Renal cortex interstitium (tissue), 11 donors: ENCODE measurements around the gene SELENOH. TPM values are rescaled to one million over a fixed set of nuclear protein-coding genes. Genes with fewer than 3 reads are reported as not detected.

ENCODE experiments used
- DNase-seq, 11 donors: peaks; one replicate each; pipeline ENCODE4 v3.0.0-alpha.2; 2013; ENCODE audit warnings: low read depth in 9 of 11, low spot score in 4 of 11; ENCODE audit errors: extremely low read depth in 1 of 11
- polyA plus RNA-seq, 3 donors: library from polyadenylated mRNA; unstranded; fragments of 120-200 nt; gene quantifications; one replicate each; pipeline ENCODE4 v1.2.1, GENCODE V29; 2013; ENCODE audit not compliant: insufficient read length in 3 of 3

Gene SELENOH
- polyA plus RNA-seq, 3 donors = 113 to 133 (median 117) TPM

DNA sequence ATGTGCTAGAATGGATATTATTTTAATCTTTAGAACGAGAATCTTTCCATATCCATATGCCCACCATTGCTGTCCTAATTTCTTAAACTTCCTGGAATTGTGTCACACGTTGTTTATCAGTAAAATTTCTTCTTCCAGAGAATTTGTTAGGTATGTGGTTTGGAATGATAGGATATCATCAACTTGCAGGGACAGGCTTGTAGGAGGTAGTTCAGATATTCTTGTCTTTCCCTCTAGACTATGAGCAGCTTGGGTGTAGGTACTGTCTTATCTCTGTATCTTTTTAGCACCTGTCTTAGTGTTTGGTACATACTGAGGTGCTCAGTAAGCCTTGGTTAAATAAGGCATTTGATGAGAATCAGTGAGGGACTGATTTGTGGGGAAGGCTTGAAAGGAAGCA, 23.7 kb downstream of the SELENOH start:
- DNase-seq = no peak

DNA sequence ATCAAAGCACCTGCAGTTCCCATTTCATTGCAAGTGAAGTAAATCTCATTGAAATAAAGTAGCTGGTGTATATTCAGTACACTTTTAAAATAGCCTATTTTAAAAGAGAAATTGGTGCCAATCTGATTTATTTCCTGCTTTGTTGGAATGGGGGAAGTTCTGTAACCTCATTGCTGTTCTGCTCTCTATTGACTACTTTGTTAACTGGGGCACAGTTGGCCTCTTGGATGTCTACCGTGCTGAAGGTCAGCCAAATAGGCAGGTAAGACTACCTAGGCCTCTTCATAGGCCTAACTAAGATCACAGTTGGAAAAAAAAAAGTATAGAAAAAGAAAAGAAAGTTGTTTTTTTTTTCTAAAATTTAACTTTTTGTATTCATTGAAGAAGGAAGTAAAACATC, 29.5 kb downstream of the SELENOH start:
- no peak for DNase-seq

DNA sequence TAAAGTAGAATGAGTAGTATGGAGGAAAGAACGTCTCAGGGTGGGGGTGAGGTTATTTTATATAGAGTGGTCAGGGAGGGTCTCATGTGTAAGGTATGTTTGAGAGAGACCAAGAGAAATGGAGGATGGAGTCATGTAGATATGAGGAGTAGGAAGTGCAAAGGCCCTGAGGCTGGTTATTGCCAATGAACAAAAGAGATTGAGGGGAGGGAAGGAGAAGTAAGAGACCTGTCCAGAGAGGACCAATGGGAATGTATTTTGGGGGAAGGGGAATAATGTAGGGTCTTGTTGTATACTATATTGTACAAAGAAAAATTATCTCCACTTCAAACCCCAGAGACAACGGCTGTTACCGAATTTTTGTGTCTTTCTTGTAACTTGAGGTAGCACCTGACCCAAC, 30.1 kb downstream of the SELENOH start:
- no peak for DNase-seq

DNA sequence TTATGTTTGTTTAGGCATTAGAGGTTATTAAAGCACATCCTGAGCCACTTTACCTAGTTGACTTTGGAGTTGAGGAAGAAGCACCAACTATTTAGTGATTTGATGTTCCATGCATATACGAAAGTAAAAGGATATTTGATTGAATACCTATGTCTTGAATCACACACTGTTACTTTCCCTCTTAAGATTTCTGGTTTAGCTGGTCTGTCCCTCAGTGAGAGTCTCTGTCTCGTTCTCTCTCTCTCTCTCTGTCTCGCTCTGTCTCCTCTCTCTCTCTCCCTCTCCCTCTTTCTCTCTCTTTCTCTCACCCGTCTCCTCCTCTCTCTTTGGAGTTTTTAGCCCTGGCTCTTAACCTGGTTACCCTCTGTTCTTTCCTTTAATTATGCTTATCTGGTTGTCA, 31.3 kb downstream of the SELENOH start:
- no peak for DNase-seq

DNA sequence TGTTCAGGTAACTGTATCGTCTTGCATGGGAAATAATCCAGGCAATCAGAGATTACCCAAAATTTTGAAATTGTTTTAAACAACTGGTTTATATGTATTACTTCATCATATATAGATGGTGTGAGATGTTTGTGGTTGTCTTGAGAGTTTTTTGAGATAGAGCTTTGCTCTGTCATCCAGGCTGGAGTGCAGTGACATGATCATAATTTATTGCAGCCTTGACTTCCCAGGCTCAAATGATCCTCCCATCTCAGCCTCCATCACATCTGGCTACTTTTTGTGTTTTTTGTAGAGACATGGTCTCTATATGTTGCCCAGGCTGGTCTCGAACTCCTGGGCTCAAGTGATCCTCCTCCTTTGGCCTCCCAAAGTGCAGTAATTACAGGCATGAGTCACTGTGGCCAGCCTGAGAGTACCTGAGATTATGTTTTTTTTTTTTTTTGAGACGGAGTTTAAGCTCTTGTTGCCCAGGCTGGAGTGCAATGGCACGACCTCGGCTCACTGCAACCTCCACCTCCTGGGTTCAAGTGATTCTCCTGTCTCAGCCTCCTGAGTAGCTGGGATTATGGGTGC, 31.8 kb downstream of the SELENOH start:
- DNase-seq = no peak

DNA sequence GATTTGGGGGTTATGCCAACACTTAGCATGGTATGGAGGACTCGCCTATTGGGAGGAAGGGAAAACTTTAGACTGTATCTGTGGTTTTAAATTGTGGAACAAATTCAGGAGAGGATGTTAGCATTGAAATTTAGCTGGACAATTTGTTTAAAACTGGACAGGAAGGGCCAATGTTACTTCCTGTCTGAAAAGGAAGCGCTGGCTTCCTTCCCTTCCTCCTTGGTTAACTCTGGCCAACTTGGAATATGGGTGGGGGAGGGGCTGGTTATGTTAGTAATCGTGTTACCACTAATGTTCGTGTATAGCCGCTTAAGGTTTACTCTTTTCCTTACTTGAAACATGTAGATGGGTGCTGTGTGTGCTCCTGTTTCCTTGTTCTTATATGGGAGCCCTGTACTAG, 34.2 kb downstream of the SELENOH start:
- no peak for DNase-seq

DNA sequence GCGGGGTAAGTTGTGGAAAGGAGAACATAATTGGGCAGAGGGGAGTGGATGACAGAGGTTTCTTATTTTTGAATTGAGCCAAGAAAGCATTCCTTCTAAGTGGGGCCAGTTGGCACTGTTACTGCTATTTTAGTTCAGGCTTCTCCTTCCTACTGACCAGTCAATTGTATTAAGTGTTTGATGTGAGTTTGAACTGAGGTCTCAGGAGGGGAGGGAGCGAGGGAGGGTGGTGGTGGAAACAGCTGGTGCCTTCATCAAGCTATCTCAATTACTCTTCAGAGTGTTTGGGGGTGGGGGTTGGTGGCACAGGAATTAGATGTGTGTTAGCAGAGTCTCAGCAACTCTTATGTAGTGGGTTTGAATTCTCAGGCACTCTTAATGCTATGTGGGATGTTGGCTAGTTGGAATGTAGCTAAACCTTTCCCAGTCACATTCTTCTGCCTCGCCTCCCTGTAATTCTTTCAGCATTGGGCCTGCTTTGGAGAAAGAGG, 34.8 kb downstream of the SELENOH start:
- no peak for DNase-seq

DNA sequence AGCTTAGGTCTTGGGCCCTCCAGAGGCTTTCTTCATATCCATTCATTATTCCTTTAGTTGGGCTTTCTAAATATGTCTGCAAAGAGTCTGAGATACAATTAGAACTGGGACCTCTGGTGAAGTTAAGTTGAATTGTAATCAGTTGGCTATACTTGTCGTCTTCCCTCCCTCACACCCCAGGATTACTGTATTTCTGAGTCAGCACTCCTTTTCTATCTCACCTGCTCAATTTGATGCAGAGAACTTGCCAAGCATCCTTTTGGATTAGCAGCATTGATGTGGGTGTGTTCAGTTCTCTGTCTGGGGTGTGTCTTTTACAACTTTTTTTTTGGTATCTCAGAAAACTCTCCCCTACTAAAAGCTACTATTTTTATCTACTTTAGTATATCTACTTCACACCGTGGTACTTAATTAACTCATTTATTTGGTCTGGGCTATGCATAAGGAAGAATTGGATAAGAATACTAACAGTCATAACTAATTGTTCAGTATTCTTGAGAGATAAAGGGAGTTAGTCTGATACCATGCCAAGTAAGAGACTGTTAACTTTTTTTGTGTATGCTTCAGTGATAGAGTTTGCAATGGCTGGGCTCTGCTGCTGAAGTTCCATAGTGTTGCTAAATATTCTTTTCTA, 35.4 kb downstream of the SELENOH start:
- no peak for DNase-seq

DNA sequence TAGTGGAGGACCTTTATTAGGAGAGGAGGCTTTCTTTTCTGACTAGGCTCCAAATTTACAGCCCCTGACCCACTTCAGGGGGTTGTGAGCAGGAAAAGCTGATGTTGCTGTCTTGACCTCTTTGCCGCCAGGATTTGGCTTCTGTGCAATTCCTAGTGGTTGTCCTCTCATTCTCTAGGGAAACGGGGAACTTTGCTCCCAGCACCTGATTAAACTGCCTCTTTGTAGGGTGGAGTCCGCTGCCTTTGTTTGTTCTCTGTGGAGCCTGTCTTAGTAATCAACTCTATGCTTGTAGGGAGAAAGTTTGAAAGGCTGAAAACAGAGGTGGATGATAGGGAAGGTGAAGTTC, 36.7 kb downstream of the SELENOH start:
- DNase-seq = no peak

DNA sequence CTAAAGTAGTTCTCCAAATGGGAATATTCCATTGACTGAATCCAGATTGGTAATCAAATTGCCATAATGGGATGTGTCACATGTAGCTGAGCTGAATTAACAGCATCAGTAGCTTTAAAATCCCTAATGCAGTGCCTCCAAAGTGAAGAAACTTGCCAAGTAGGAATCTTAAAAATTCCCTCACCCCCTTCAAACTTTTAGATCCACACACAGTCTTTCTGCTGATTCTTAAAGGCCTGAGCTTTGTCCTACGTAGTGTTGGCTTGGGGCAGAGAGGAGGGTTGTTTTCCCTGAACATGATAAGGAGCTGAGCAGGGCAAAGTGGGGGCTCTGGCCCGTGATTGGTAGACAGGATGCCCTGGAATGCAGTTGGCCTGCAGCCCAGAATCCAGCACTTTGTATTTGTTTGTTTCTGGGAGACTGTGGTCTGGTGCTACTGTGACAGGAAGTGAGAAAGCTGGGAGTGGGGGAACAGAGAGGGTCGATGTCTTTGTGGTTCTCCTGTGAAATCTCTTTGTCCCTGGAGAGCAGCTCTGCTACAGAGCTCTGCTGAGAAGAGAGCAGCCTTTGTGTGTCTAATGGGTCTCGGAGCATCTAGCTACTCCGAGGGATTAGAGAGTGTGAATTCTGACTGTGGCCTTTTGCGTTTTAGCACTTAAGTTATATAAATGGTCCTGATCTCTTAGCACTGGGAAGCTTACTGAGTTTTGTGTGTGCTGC, 37.2 kb downstream of the SELENOH start:
- DNase-seq = peak; percentile 86 to 99 (median 96)

DNA sequence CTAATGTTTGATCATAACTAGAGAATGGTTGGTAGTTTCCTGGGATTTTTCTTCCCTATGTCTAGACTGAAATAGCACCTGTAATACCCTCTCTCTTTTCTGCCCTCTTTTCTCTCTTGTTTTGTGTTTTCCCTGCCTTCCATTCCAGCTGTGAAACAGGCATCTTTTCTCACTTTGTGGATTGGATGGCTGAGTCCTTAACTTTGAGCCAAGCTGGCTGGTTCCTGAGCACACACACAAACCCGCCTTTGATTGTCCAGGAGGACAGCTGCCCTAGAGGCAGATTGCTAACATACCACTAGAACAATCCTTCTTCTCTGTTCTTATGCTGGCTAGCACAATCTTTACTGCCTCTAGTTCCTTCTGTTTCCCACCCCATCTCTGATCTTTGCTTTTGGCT, 38.0 kb downstream of the SELENOH start:
- no peak for DNase-seq

DNA sequence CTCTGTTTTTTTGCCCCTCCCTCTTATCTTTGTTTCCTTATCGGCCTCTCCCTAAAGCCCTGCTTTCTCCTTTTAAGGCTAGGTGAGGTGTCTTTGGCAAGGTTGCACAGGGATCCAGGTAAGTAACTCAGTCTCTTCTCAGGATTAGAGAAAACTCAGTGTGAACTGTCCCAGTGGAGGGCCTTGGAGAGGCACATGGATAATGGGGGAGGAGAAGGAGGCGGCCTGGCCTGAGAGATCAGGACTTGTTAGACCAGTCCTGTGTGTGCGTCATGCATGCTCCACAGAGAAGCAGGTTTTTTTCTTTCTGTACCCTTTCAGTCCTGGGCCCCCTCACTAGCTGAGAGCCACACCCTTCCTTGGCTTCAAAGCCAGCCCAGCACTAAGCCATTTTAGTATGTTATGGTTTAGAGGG, 40.2 kb downstream of the SELENOH start:
- DNase-seq = peak in 1 of 11 donors; percentile 63

DNA sequence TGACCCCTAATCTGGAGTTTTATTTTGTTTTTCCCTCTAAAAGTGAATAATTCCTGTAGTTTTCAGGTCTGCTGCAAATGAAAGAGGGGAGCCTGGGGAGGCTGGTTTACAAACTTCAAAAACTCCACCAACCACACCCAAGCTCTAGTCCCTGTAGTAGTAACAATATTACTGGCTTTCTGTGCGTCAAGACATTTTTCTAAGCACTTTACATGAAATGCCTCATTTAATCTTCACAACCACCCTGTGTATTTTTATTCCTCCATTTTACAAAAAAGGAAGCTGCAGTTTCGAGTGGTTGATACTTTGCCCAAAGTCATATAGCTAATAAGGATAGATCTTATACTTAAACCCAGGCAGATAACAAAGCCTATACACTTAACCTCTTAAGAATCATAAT, 43.8 kb downstream of the SELENOH start:
- DNase-seq = no peak

DNA sequence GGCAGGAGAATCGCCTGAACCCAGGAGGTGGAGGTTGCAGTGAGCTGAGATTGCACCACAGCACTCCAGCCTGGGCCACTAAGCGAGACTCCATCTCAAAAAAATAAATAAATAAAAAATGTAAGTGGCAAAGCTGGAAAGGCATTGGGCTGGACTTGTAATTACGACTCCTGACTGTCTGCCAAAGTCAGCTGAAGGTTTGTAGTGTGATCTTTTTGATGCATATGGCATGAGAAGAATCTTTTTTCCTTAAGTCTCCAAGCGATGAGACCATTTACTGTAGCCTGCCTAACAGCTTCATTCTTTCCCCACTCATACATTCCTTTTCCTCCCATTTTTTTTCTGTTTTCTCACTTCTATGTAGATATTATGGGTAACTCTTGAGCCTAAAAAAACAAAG, 45.1 kb downstream of the SELENOH start:
- no peak for DNase-seq

DNA sequence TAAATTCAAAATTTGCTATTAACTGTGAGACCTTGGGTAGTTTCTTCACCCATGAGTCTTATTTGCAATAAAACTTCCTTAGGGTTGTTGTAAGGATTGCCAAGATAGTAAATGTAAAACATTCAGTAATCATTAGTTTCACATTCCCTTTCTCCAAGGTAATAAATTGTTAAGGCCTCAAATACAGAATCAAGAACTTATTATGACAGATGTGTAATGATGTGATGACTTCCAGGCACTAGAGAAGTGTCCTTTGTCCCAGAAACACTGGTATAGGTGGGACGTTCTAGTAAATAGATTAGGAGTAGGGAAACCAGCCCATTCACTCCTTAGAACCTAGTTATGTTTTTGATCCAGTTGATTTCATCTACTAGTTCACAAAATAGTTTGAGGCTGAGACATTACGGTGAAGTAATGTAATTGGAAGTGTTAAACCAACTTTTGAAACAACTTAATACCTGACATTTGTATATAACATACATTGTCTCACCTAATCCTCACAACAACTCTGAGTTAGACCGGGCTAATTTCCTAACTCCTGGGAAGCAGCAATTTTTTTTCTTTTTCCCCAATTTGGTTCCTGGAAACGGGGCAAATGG, 45.8 kb downstream of the SELENOH start:
- no peak for DNase-seq

DNA sequence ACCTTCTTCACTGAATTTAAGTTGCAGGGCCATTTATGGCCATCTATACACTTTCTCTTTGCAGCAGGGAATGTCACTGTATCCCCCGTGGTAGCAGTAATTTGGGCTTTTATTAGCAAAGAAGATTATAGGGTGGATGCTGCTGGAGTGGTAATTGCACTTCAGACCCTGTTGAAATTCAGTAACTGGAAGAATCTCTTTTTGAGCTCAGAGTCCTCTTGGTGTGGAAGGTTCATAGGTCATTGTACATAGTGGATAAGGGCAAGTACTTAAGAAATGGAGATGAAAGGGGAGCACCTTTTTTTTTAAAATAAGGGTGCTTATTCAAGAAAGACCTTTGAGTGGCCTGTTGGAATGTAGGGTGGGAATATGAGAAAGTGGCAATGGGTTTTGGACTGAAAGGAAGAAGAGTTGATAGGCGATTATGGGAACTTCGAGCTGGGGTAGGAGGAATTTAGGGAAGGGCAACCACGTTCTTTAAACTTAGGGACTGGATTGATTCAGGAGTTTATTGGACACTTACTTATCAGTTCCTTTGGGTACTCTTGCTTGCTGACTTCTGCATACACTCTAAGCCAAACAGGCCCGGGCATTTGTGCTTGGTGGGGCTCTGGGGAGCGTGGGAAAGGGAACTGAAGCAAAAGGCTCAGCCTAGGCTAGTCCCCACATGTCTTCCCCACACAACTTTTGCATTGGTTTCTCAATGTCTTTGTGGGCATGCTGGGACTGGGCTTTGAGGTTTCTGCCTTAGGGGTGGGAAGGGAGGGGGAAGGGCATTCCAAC, 46.8 kb downstream of the SELENOH start:
- no peak for DNase-seq

DNA sequence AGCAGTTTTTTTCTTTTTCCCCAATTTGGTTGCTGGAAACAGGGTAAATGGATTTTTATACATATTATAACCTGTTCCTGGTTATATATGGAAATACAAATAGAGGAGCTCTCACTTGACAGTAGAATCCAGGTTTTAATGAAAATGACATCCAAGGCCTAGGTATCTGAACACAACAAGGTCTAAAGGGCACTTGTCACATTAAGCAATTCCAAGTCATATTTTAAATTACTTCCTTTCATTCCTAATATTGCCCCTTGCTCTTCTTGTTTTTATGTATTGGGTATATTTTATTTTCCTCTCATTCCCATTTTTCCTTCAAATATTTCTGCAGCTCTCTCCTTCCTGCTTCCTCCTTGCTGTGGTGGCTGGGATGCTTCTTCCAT, 47.4 kb downstream of the SELENOH start:
- no peak for DNase-seq

DNA sequence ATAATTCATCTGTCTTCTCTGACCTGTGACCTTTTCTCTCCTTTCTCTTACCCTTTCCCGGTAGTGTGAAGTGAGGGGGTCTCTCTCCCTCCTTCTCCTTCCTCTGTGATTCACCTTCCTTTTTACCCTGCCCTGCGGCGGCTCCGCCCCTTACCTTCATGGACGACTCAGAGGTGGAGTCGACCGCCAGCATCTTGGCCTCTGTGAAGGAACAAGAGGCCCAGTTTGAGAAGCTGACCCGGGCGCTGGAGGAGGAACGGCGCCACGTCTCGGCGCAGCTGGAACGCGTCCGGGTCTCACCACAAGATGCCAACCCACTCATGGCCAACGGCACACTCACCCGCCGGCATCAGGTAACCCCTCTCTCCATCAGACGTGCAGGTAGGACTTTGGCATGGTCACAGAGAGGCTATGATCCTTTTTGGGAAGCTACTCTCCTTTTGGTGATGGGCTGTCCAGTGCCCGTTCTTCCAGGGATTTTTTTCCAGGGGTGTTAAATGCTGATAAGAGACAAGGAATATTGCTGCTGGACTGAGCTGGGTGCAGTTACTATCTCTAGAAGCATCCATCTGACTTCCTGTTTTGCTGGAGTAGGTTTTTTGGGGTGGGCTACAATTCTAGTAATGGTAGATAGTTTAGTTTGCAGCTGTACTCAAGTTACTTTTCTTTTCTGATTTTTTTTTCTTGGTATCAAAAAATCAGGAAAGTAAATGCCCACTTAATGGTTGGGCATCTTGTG, 50.2 kb downstream of the SELENOH start:
- no peak for DNase-seq

DNA sequence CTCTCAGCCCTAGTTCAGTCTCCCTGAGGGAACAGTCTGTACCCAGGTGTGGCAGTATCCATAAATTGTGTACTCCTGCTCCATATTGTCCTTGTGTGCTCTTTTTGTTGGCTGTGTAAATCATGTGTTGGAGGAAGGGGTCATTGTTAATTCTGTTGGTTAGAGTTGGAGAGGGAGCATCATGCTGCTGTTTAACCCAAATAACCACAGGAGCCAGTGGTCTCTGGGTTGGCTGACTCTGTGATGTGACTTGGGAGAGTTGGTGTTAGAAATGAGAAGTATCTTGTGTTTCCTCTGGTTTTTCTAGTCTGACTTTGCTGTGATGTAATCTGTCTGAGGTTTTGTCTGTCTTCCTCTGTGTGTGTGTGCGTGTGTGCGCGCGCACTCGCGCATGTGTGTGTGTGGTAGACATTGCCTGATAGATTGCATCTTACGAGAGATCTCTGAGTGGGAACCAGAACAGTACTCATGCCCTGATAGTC, 50.8 kb downstream of the SELENOH start:
- no peak for DNase-seq
